Suprapubic skin (tissue), 4 donors: Measurements from ENCODE around the gene SMIM8.

ENCODE experiments used
- CTCF ChIP-seq, 2 donors: fragments of 200-600 bp in 1 of 2; fragments of 450-650 bp in 1 of 2; sonication (generic) in 1 of 2; IDR thresholded peaks; one replicate each; pipeline ENCODE4 v1.5.1; 2016 to 2019; ENCODE audit warnings: antibody characterized with exemption in 2 of 2, mild to moderate bottlenecking in 1 of 2, moderate library complexity in 1 of 2
- POLR2A ChIP-seq, 2 donors: fragments of 450-650 bp; IDR thresholded peaks; one replicate each; pipeline ENCODE4 v1.6.1; 2017; ENCODE audit warnings: antibody characterized with exemption in 2 of 2, mild to moderate bottlenecking in 2 of 2, moderate library complexity in 2 of 2
- POLR2AphosphoS5 ChIP-seq, 3 donors: sonication (generic); formaldehyde crosslinking; IDR thresholded peaks; one replicate each; pipeline ENCODE4 v1.6.1; 2017; ENCODE audit warnings: antibody characterized with exemption in 3 of 3

- TF ChIP-seq CTCF (IDR thresholded peaks at IDR 0.05) (no peak), POLR2AphosphoS5 (IDR thresholded peaks at IDR 0.05) (no peak), POLR2A (IDR thresholded peaks at IDR 0.05) (no peak)
Measured at GRCh38 chr6:87346700-87347099, 24.3 kb downstream of the SMIM8 start.
